Activated CD8-positive, alpha-beta memory T cell treated with anti-CD3 and anti-CD28 coated beads for 1 hour (primary cell): ENCODE measurements around the gene HDGFL3.

Source experiments
- DNase-seq, 2 donors: peaks; one replicate each; pipeline ENCODE4 v3.0.0-alpha.2; 2020; ENCODE audit warnings: low read depth in 1 of 2; ENCODE audit errors: extremely low read depth in 1 of 2

Gene HDGFL3

DNA sequence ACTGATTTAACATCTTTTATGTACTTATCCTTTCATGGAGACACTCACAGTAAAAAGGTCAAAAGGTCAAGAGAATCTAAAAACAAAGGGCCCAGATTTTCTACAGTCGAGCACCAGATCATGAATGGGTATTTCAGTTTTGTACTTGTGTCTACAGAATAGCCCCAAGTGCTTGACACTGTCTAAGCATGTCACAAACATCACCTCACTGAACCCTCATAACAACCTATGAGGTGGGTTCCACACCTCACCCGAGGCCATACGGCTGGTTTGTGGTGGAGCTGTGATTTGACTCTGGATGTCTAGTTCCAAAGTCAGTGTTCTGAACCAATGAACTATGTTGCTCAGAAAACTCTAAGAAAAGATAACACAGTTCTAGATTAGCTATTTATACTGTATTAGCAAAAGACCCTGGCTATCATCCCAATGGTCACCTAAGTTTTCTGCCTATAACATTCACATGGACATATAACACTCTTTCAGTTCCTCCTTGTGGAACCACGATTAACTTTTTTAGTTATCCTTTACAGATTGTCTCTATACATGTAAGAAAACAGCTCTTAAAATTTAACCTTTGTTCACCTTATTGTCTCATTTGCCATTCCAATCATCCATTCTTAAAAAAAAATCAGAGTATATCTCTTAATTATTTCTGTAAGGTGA is 74.6 kb downstream of the HDGFL3 start:
- DNase-seq = no peak

DNA sequence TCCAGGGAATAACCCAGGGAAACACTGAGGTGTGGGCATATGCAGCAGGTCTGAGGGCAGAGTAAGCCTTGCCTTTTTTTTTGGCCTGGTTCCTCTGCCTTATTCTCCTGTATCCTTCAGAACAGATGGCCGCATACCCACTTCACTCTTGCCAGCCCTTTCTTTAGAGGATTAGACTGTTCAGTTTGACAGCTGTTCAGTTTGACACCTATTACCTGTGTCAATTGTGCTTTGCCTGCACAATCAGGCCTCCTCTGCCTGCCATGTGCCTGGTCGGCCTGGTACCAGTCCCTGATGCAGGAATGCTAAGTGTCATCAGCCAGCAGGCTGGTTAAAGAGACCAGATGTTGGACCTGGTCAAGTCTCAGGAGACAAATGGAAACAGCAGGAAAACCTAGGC is 77.8 kb downstream of the HDGFL3 start:
- DNase-seq = no peak

DNA sequence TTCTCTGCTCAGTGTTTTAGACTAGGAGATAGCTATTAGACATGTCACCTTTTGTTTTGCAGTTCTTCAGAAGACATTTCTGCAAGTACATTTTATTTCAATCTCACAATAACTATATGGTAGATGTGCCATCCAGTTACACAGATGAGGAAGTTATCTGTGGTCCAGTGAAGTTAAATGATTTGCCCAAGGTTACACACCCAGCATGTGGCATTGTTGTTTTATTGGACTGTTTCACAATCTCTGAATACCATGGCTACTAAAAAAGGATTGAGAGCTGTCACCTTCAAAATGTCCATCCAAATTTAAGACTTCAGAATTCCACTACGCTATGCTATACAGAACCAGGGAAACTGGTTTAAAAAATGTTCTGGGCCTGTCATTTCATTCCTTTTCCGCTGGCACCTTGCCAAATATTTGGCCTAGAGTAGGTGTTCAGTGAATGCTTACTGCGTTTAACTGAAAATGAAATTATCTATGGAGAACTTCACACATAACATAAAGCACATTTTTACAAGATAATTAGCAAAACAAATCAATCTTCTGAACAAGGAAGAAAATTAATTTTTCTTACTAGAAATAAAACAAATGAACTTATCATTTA is 80.0 kb downstream of the HDGFL3 start:
- DNase-seq = no peak

DNA sequence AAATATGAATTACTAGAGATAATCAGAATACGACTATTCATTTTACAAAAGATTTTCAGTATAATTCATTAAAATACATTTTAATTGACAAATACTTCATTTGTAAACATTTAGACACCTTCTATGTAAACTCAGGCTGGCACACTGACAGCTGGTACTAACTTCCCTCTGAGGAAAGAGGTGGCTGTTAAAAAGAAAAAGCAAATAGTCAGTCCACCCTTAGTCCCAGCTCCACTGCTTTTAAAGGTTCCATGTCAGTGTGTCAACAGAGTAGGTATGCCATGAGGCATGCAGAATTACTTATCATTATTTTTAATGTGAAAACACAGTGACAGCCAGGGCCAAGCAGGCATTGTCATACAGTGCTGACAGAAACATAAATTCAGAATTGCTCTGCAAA is 84.1 kb downstream of the HDGFL3 start:
- no peak for DNase-seq

DNA sequence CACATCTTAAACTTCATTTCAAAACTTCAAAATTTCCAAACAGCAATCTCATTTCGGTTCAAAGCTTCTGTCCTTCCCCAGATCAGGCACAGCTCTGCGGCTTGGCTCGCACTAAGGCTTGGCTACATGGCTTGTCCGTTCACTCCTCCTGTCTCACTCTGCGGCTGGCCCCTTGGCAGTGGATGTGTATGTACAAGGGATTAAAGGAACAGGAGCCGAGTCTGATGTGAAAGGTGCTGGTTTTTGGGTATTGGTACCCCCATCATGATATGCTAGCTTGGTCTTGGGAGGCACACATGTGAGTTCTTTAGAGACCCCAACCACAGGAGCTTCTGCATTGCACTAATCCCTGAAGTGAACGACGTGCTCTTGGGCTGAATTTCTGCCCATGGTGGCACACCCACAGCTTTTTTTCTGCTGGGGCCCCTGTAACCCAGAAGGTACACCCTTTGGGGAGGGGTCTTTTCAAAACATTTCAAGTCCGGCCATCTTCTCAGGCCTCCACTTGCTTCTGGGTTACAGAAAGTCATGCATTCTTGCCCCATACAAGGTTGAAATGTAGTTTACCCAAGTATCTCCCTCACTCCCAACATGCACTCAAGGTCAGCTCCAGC is 87.5 kb downstream of the HDGFL3 start:
- no peak for DNase-seq

DNA sequence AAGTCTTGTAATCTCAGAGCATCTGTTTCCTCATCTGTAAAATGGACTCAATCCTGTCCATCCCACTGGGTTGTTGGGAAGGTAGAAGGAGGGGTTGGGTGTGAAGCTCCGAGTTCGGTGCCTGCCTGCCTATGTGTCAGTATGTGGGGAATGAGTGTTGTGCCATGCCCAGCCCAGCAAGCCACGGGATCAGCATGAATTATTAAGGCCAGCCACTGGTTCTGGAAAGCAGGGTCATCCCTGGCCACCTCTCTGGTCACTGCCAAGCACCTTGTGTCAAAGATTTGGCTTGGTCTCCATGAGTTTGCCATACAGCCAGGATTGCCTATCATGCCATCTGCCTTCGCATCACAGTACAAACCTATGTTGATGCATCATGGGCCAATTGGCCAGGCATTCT is 88.7 kb downstream of the HDGFL3 start:
- DNase-seq = no peak

DNA sequence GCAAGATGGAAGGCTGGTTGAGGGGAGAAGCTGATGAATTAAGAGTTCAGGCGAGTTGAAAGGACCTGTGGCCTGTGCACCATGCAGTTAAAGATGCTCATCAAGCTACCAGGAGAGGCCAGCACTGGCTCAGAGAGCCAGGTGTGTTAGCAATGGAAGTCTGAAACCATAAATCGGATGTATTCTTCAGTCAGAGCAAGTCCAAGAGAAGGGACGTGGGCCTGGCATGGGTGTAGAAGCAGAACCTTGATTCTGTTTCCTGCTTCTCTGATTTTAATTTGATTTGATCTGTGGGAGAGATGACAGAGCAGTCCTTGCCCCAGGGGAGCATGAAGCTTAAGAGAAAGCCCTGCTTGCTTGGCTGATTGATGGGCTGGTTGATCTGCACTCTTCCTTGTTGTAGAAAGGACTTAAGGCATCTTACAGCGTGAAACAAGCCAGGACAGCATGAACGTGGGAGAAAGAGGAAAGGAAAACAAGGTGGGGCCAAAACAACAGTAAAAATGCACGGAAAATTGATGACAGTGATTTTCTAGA is 89.3 kb downstream of the HDGFL3 start:
- DNase-seq = no peak

DNA sequence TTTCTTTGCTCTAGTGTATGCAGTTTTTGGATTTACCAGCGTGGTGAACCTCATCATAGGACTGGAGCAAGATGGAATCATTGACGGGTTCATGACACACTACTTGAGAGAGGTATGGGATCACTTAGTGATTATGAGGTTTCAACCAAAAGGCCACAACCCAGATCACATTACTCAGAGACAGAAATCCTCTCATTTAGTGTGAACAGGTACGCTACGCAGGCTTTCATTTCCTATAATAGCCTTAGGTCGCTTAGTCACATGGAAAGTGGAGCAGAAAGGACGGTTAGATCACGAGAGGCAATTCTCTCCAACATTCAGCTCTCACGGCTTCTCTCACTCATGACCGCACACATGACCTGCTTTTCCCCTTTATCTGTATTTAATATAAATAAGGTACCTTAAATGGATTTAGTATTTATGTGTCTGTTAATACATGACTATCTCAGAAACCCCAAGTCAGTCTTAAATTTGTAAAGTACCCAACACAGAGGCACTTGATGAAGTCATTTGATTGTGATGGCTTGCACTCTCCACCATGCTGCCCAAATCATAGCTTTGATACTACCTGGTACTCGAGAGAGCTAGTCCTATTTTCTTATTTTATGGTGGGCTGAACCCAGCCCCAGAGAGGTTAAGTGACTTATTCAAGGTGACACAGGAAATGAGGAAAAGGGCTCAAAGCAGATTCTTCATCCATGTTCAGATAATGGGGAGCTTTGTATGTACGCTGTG is 91.6 kb downstream of the HDGFL3 start:
- no peak for DNase-seq

DNA sequence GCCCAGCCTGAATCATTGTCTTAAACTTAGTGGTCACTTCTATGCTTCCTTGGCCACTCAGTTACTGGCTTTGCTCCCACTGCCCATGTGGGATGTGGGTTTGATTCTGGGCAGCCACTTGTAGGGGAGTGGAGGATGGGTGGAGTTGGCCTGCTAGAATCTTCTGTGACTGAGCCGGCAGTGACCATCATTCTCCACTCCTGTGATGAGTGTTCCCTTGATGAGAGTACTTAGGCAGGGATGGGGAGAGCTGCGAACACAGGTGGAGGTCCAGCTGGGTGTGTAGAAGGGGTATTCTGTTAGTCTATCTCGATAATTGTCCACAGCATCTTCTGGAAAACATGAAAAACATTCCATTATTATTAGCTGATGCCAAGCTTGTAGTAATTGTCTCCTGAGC is 92.2 kb downstream of the HDGFL3 start:
- DNase-seq = no peak

DNA sequence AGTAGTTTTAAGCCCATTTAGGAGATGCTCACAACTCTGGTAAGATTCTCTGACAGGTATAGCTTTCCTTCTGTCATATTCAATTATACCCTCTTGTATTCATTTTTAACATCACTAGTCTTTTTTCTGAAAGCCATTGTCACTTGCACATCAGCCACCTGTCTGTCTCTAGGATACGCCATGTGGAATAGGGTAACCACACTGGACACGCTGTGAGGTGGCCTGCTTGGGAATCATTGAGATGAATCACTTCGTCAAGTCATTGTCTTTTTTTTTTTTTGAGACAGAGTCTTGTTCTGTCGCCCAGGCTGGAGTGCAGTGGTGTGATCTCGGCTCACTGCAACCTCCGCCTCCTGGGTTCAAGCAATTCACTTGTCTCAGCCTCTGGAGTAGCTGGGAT is 92.8 kb downstream of the HDGFL3 start:
- DNase-seq = no peak

DNA sequence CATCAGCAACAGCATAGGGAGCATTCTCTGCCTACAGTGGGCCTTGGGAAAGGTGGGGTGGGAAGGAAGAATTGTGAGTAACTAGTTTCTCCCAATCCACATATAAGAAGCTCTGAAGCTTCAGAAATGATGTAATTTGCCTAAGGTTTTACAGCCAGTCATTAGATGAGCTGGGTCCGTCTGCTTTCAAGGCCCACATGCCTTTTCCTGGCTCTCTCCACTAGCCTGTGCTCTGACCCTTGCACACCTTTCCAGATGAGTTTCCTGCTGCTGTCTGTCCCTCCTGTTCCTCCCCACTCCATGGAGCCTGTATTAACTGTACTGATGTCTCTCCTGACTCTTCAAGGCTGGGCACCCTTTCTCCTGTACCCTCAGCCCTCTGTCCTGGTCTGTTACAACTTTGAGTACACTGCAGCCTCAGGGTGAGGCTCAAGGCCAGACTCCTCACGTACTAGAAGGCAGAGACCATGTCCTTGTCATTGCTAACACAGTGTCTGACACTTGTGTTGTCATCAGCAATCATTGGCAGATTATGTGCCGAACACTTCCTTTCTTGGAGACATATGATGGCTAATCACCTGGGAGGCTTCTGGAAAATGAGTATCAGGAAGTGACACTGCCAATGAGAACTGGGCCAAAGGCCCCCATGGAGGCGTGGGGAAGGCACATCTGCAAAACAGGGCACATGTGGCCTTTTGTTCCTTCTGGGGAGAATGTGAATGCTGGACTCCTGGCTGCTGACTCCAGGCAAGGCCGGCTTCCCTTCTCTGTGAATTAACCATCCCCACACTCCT is 93.5 kb downstream of the HDGFL3 start:
- no peak for DNase-seq

DNA sequence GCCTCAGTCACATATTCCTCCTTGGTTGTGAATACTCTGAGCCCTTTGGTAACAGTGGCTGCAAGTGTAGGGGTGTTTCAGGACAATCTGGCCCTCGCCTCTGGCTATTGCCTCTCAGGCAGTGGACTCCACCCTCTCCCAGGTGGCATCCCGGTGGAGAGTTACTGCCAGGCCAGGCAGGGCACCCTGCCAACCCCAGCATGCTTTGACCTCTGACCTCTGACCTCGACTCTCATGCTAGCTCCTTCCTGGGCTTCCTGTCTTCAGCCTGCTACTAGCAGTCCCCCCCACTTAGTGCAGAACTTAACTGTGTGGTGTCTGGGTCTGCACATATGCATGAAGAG is 94.7 kb downstream of the HDGFL3 start:
- no peak for DNase-seq

DNA sequence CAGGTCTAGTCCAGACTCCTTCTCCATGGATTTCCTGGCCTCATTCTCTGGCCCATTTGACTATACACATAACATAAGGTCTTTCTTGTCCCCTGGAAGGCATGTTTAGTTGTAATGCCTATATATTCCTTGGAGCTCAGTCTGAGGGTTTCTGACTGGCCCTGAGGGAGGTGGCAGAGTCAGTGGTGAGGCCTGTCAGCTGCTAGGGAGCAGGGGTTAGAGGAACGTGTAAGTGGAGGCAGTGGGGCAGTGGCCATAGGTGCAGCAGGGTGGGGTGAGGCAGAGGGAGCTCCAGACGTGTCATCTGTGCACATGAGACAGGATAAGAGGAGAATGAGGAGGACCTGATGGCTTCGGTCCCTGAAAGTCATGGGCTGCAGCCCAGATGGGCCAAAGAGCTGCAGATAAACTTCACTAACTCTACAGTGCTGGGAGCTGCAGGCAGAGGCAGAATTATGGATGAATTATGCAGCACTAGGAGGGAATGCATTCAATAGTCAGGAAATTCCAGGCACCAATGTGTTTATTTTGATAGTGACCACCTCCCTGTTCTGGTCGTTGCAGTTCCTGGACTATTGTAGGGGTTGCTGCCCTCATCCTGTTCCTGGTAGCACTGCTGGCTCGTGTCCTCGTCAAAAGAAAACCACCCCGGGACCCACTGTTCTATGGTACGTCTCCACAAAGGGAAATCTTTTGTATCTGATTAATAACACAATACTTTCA is 95.2 kb downstream of the HDGFL3 start:
- no peak for DNase-seq

DNA sequence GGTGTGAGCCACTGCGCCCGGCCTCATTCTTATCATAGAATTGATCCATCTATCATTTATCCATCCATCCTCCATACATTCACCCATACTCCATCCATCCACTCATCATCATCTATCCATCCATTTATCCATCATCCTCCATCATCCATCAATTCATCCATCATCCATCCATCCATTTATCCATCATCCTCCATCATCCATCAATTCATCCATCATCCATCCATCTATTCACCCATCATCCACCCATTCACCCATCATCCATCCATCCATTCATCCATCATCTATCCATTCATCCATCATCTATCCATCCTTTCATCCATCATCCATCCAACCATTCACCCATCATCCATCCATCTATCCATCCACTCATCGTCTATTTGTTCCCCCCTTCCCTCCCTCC is 96.5 kb downstream of the HDGFL3 start:
- no peak for DNase-seq

DNA sequence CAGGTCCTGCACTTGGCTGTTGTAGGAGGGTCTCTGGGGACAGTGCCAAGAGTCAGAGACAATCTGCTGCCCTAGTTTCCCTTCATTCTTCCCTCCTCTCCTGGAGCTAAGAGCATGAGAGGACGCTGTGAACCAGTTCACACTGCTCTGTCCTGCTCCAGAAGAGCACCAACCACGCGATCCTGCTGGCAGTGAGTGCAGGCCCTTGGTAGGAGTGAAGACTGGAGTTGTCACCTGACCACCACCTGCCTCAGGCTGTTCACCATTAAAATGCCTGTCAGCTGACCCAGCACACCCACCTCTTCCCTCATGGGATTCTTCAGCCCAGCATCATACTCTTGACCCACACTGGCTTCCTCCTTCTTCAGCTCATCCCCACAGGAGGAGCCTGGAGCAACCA is 97.2 kb downstream of the HDGFL3 start:
- DNase-seq = no peak

DNA sequence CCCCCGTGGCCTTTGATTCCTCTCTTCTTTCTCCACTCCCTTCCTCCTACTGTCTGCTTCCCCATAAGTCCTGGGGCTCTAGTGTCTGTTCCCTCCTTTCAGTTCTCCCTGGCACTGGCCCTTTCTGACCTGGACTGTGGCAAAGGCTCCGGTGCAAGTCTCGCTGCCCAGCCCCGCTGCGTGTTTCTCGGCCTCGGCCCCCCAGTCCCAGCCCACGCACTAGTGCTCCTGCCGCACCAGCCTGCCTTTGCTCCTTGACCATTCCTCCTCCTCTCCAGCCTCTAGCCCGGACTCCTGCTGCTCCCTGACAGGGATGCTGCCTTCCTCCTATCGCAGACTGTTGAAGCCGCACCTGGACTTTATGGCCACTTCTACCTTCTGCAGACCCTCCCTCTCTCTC is 98.1 kb downstream of the HDGFL3 start:
- no peak for DNase-seq

DNA sequence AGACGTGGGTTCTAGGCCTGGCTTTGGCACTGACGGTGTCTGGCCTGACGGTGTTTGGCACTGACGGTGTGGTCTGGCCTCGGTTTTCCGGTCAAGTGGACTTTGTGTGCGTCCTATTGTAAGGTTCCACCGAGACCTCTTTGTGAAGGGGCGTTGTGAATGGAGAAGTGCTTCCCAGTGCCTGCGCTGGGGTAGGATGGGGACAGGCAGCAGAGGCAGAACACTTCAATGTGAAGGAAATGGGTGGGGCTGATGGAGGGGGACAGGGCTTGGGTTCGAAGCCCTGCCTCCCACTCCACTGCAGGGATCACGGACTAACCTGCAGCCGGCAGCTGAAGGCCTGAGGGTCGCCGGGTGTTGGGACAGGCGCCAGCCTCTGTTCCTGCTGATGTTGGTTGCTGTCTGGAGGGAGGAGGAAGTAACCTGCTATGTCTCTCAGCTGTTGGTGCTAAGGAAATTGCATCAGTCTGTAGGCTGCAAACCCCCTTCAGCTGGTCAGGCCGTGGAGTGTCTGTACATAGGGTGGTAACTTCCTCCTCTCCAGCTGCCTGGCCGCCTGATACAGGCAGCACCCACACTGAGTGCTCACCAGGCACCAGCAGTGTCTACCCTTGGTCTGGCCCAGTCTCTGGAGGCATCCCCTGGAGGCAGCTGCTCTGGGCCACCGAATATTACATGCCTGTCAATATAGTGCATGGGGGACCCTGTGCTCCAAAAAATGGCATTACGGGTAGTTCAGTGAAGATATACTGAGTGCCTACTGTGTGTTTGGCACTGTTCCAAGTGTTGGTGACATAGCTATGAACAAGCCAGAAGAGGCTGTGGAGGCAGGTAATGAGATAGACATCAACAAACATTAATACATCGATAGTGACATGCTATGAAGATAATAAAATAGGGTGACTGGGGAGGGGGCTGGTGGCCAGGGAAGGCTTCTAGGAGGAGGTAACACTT is 99.1 kb downstream of the HDGFL3 start:
- DNase-seq = no peak

DNA sequence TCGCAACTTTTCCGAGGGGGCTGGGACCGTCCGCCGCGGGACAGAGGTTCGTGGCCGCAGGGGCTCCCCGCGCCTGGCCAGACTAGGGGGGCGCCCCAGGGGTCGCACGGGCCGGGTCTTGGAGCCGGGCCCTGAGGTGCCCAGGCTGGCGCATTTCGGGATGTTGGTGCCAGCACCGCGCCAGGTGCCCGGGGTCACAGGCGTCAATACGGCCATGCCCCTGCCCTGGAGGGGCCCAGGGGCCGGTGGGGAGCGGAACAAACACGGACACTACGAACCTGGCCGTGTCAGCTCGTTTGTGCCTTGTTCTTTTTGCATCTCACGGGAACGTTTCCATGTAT is 99.8 kb downstream of the HDGFL3 start:
- DNase-seq = no peak
